Subcutaneous adipose tissue (tissue), 4 donors: Measurements from ENCODE around the gene ITPRID1. TPM values are rescaled to one million over a fixed set of nuclear protein-coding genes. Genes with fewer than 3 reads are reported as not detected.

ENCODE experiments used
- CTCF ChIP-seq: fragments of 450-650 bp; IDR thresholded peaks from one replicate; pipeline ENCODE4 v1.5.1; 2016; ENCODE audit warnings: low read depth, mild to moderate bottlenecking, control low read depth, antibody characterized with exemption, moderate library complexity
- total RNA-seq, 4 donors: library from RNA; depleted of rRNA; stranded (reverse); fragments of >200 nt; gene quantifications; one replicate each; pipeline ENCODE4 v1.1.0, GENCODE V29; 2016

ITPRID1 gene
- total RNA-seq, 4 donors from 2014 or later, result not detected

- no peak for TF ChIP-seq CTCF
These were observed 165.8 kb downstream of the ITPRID1 start for GRCh38 chr7:31679574-31680305.

GRCh38 chr7:31683445-31684225 is 169.7 kb downstream of the ITPRID1 start:
- no peak for TF ChIP-seq CTCF

- no peak for TF ChIP-seq CTCF
These were observed 173.3 kb downstream of the ITPRID1 start, which contains the start of gene PPP1R17 for GRCh38 chr7:31687024-31687748. PPP1R17 (plus strand) TSS chr7:31687215; CDS start chr7:31692442, 5,227 bp downstream.

GRCh38 chr7:31688372-31688771 is 174.5 kb downstream of the ITPRID1 start:
- TF ChIP-seq CTCF, result no peak

- TF ChIP-seq CTCF, result no peak
These were observed 175.1 kb downstream of the ITPRID1 start for GRCh38 chr7:31688996-31689395.

- no peak for TF ChIP-seq CTCF
These were observed 177.0 kb downstream of the ITPRID1 start for GRCh38 chr7:31690935-31691334.

- no peak for TF ChIP-seq CTCF
These were observed 178.6 kb downstream of the ITPRID1 start for GRCh38 chr7:31692451-31692850.
